ENCODE measurements around the gene CLDN20. TPM values are rescaled to one million over a fixed set of nuclear protein-coding genes. Genes with fewer than 3 reads are reported as not detected.

The CLDN20 gene
- polyA plus RNA-seq, 1 of the 3 experiments (the other 2 are of a cell fraction) = 0.07 TPM

DNA sequence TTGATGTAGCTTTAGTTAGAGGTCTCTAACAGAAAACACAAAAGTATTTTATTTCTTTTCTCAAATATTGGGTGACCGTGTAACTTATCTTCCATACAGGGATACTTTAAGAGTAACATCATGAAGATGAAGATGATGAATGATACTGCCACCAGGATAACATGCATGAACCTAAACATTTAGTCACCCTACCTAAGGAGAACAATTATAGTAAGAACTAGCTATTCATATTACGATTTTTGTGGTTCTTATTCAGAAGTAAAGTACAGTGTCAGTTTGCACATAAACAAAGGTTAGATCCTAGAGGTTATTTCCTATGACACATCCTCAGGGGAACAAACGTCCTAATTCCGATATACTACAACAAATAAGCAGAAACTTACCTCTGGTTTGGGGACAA is 21.0 kb downstream of the CLDN20 start:
- Histone ChIP-seq H3K9ac (no peak overlapping the region), H3K4me1 (ENCODE audit: control insufficient read depth in 1 of 2, insufficient read depth in 2 of 2, low read depth in 1 of 2, low read length in 1 of 2) (peaks cover 0 to 17% of the 10 kb centered on the region in 2 experiments; a peak in 2 of 4 replicates), H3K9me3 (no peaks in the 10 kb centered on the region), H3K79me2 (ENCODE audit: insufficient read depth) (no peaks in the 10 kb centered on the region; the same call in 1 of the 2 replicates), H3K36me3 (replicated peaks in 1 of 2; ENCODE audit: control insufficient read depth in 1 of 2, insufficient read depth in 2 of 2, low read length in 1 of 2) (peaks cover 70 to 71% of the 10 kb centered on the region in 2 experiments), H3K4me3 (ENCODE audit: low read depth in 2 of 2, low read length in 1 of 2) (no peak overlapping the region), H3K27ac (ENCODE audit: low read depth in 2 of 2, low read length in 1 of 2) (peak overlapping the region in 1 of 2 experiments; percentile 28; a peak in 1 of 4 replicates), H3K4me2 (no peak overlapping the region), H3F3A (replicated peaks; ENCODE audit: insufficient read depth) (no peaks in the 10 kb centered on the region), H3K9me2 (no peaks in the 10 kb centered on the region), H3K27me3 (ENCODE audit: insufficient read depth) (no peaks in the 10 kb centered on the region), H2AFZ (ENCODE audit: low read depth) (no peak overlapping the region), H4K20me1 (ENCODE audit: insufficient read depth) (no peaks in the 10 kb centered on the region)
- POLR2A ChIA-PET = no interaction called here
- WGBS (ENCODE audit: low lambda C conversion rate) = 95% methylated on average over 4 of the region's 4 CpGs
- CTCF ChIA-PET = interaction anchor here (0.9 to 1.5 kb wide), 4 partner anchors 15 to 357 kb away, joined by 3 to 5 read pairs (median 4); no protein-coding TSS in a partner anchor
- no peak for TF ChIP-seq GABPA (IDR thresholded peaks at IDR 0.05; ENCODE audit: low read depth)
- no peak for TF ChIP-seq FOSL2 (IDR thresholded peaks at IDR 0.05; ENCODE audit: borderline replicate concordance, low read depth)
- no peak for TF ChIP-seq EP300 (IDR thresholded peaks at IDR 0.05; ENCODE audit: borderline replicate concordance in 1 of 2, low read depth in 1 of 2, low read length in 1 of 2)
- TF ChIP-seq RAD21 (IDR thresholded peaks at IDR 0.05; ENCODE audit: low read length) = no peak
- TF ChIP-seq FOXM1 (IDR thresholded peaks at IDR 0.05; ENCODE audit: low read depth) = no peak
- TF ChIP-seq CHD2 (IDR thresholded peaks at IDR 0.05; ENCODE audit: low read length, partially characterized antibody) = no peak
- no peak for TF ChIP-seq EZH2phosphoT487 (IDR thresholded peaks at IDR 0.05; ENCODE audit: borderline replicate concordance, low read depth)
- TF ChIP-seq FOXJ3 (CRISPR knock-in tag; IDR thresholded peaks at IDR 0.05) = no peak
- no peak for TF ChIP-seq USF2 (IDR thresholded peaks at IDR 0.05; ENCODE audit: borderline replicate concordance, low read depth, low read length)
- TF ChIP-seq ELF1 (IDR thresholded peaks at IDR 0.05) = no peak
- TF ChIP-seq ZBTB33 (IDR thresholded peaks at IDR 0.05; ENCODE audit: borderline replicate concordance, low read depth) = no peak
- DNase-seq = no peak

DNA sequence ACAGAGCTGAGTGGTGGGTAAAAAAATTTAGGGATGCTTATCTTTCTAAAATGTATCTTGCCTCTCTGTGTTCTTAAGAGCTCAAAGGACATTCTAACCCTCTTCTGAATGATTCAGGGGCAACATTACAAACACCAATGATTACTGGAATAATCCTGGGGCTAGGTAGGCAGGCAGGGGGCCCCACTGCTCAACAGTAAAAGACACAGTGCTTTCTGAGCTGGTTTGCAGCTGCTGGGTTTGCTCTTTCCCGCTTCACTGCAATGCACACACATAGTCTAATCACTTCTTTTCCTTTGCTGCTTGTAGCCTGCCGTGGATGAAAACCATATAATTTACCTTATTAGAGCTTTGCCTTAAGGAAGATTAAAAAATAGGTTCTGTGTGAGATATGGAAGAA is 23.9 kb downstream of the CLDN20 start:
- POLR2A ChIA-PET = no interaction called here

More for the DNA sequence above, 23.9 kb downstream of the CLDN20 start:
- H3K9me2 ChIP-seq = no peaks in the 10 kb centered on the region
- H3K27me3 ChIP-seq (ENCODE audit: insufficient read depth) = no peaks in the 10 kb centered on the region
- WGBS (ENCODE audit: low lambda C conversion rate) = 61% methylated on average over 2 of the region's 2 CpGs
- no peak overlapping the region for H3K4me2 ChIP-seq
- CTCF ChIA-PET = interaction anchor here (0.7 to 3.1 kb wide), 9 partner anchors 10 to 155 kb away, joined by 3 to 26 read pairs (median 4); partner anchors contain the start of gene TFB1M
- no peak overlapping the region for H3K4me3 ChIP-seq (ENCODE audit: low read depth in 2 of 2, low read length in 1 of 2)
- H2AFZ ChIP-seq (ENCODE audit: low read depth) = no peak overlapping the region
- H3K9ac ChIP-seq = no peak overlapping the region
- H3K36me3 ChIP-seq (replicated peaks in 1 of 2; ENCODE audit: control insufficient read depth in 1 of 2, insufficient read depth in 2 of 2, low read length in 1 of 2) = peaks cover 66 to 69% of the 10 kb centered on the region in 2 experiments
- H3K79me2 ChIP-seq (ENCODE audit: insufficient read depth) = no peaks in the 10 kb centered on the region; the same call in 1 of the 2 replicates
- no peak for TF ChIP-seq CHD2 (IDR thresholded peaks at IDR 0.05; ENCODE audit: low read length, partially characterized antibody)
- TF ChIP-seq RAD21 (IDR thresholded peaks at IDR 0.05; ENCODE audit: low read length) = peak; percentile 45
- TF ChIP-seq NRF1 (IDR thresholded peaks at IDR 0.05; ENCODE audit: low read depth, low read length) = no peak
- no peaks in the 10 kb centered on the region for H3K9me3 ChIP-seq
- peaks cover 0 to 13% of the 10 kb centered on the region in 2 experiments; a peak in 2 of 4 replicates for H3K4me1 ChIP-seq (ENCODE audit: control insufficient read depth in 1 of 2, insufficient read depth in 2 of 2, low read depth in 1 of 2, low read length in 1 of 2)
- H4K20me1 ChIP-seq (ENCODE audit: insufficient read depth) = no peaks in the 10 kb centered on the region
- H3K27ac ChIP-seq (ENCODE audit: low read depth in 2 of 2, low read length in 1 of 2) = peak overlapping the region in 1 of 2 experiments; percentile 75; a peak in 2 of 4 replicates
- peak; percentile 47 for DNase-seq
- no peaks in the 10 kb centered on the region for H3F3A ChIP-seq (replicated peaks; ENCODE audit: insufficient read depth)

All from SK-N-SH (cell line).